GM12892 (cell line): Measurements from ENCODE around the gene TPRG1.

Source experiments
- DNase-seq: peaks from one replicate; pipeline ENCODE4 v3.0.0; 2011; ENCODE audit not compliant: insufficient read length
- FAIRE-seq: peaks from 2 replicates; lab custom pipeline; 2011; peaks lifted over from hg19 to GRCh38; lab: Jason Lieb, UNC
- POLR2A ChIP-seq: IDR thresholded peaks from 2 replicates; pipeline ENCODE4 v1.6.1; 2011; ENCODE audit warnings: low read depth, low read length, control low read depth
- POLR2AphosphoS5 ChIP-seq: IDR thresholded peaks from 2 replicates; pipeline ENCODE4 v1.6.1; 2011; ENCODE audit warnings: low read depth, low read length, control low read depth
- TAF1 ChIP-seq: IDR thresholded peaks from 2 replicates; pipeline ENCODE4 v1.6.1; 2011; ENCODE audit warnings: low read depth, mild to moderate bottlenecking, control low read depth, low read length, borderline replicate concordance

The TPRG1 gene

GRCh38 chr3:189304465-189305351 lies 132.9 kb downstream of the TPRG1 start:
- DNase-seq (no peak), FAIRE-seq (no peak)
- TF ChIP-seq TAF1 (no peak), POLR2AphosphoS5 (no peak), POLR2A (peak; percentile 40; the same call in 1 of the 2 replicates)

GRCh38 chr3:189305412-189305811 lies 133.6 kb downstream of the TPRG1 start:
- DNase-seq: no peak
- peak; percentile 91 for FAIRE-seq

GRCh38 chr3:189307963-189308362 lies 136.2 kb downstream of the TPRG1 start:
- TF ChIP-seq TAF1 (peak; percentile 32; the same call in 1 of the 2 replicates), POLR2AphosphoS5 (peak; percentile 79), POLR2A (0 out of 2 replicates have a peak, but pooled peaks have one; percentile 41)
- FAIRE-seq (peak; percentile 90), DNase-seq (no peak)

More at GRCh38 chr3:189305412-189305811, 133.6 kb downstream of the TPRG1 start:
- TF ChIP-seq POLR2A (no peak), TAF1 (no peak), POLR2AphosphoS5 (no peak)

GRCh38 chr3:189308608-189309007 lies 136.8 kb downstream of the TPRG1 start:
- FAIRE-seq (no peak), DNase-seq (no peak)
- TF ChIP-seq POLR2A (no peak), TAF1 (no peak), POLR2AphosphoS5 (no peak)

- DNase-seq (no peak), FAIRE-seq (peak; percentile 92)
These were observed 137.7 kb downstream of the TPRG1 start for GRCh38 chr3:189309400-189309975.

GRCh38 chr3:189311521-189311920 lies 139.8 kb downstream of the TPRG1 start:
- FAIRE-seq (peak; percentile 60), DNase-seq (no peak)
- TF ChIP-seq POLR2AphosphoS5 (no peak), POLR2A (no peak), TAF1 (no peak)

More at GRCh38 chr3:189309400-189309975, 137.7 kb downstream of the TPRG1 start:
- peak; percentile 53; the same call in 1 of the 2 replicates for TF ChIP-seq POLR2A
- TF ChIP-seq TAF1: no peak
- TF ChIP-seq POLR2AphosphoS5: peak; percentile 70

- peak; percentile 50 for FAIRE-seq
- no peak for DNase-seq
- TF ChIP-seq POLR2A (no peak), TAF1 (no peak), POLR2AphosphoS5 (no peak)
These were observed 141.1 kb downstream of the TPRG1 start for GRCh38 chr3:189312866-189313265.

- no peak for DNase-seq
- FAIRE-seq: no peak
- TF ChIP-seq TAF1: no peak
- peak; percentile 81 for TF ChIP-seq POLR2AphosphoS5
- TF ChIP-seq POLR2A: peak; percentile 61
These were observed 144.7 kb downstream of the TPRG1 start for GRCh38 chr3:189316296-189317019.

GRCh38 chr3:189317911-189318310 lies 146.1 kb downstream of the TPRG1 start:
- TF ChIP-seq POLR2AphosphoS5: no peak
- no peak for TF ChIP-seq POLR2A
- no peak for TF ChIP-seq TAF1
- no peak for DNase-seq
- no peak for FAIRE-seq

- DNase-seq: no peak
- TF ChIP-seq POLR2AphosphoS5 (no peak), POLR2A (no peak), TAF1 (no peak)
- FAIRE-seq: no peak
These were observed 148.7 kb downstream of the TPRG1 start for GRCh38 chr3:189320511-189320910.

- TF ChIP-seq POLR2AphosphoS5: no peak
- FAIRE-seq (no peak), DNase-seq (no peak)
These were observed 150.6 kb downstream of the TPRG1 start for GRCh38 chr3:189322339-189322738.
